AG04449 (cell line): ENCODE results near the gene NARF.
A peak's percentile ranks its signal among the peaks of the same experiment; 100 is the strongest.
"Not testable (repeated sequence)": the region's sequence is repeated elsewhere in the genome, so short reads cannot be mapped to it uniquely, and the experiment has no call there.

Experiments used
- CTCF ChIA-PET: fragments of 350-600 bp; formaldehyde crosslinking; extraction: SDS; loops from one replicate; lab custom pipeline; 2021; ENCODE audit warnings: antibody characterized with exemption; lab: Yijun Ruan, JAX
- POLR2A ChIA-PET: fragments of 400-600, 350-600 bp; formaldehyde crosslinking; extraction: SDS; loops from one replicate; lab custom pipeline; 2020; ENCODE audit warnings: antibody characterized with exemption, inconsistent platforms; lab: Yijun Ruan, JAX
- DNase-seq: peaks from one replicate; pipeline ENCODE4 v3.0.0-alpha.2; 2010; ENCODE audit warnings: low read depth, low spot score
- H3K4me3 ChIP-seq: 2 replicates; pipeline ENCODE4 v1.5.1; 2011; ENCODE audit warnings: low read depth, mild to moderate bottlenecking, control low read depth, low read length
- TF ChIP-seq, protein P1 (sequence below): IDR thresholded peaks from one replicate; pipeline ENCODE4 v1.5.1; 2011; ENCODE audit warnings: mild to moderate bottlenecking, moderate library complexity, low read length, control low read depth, inconsistent platforms; ENCODE audit not compliant: insufficient read depth; ENCODE audit errors: missing control alignments

NARF gene

DNA sequence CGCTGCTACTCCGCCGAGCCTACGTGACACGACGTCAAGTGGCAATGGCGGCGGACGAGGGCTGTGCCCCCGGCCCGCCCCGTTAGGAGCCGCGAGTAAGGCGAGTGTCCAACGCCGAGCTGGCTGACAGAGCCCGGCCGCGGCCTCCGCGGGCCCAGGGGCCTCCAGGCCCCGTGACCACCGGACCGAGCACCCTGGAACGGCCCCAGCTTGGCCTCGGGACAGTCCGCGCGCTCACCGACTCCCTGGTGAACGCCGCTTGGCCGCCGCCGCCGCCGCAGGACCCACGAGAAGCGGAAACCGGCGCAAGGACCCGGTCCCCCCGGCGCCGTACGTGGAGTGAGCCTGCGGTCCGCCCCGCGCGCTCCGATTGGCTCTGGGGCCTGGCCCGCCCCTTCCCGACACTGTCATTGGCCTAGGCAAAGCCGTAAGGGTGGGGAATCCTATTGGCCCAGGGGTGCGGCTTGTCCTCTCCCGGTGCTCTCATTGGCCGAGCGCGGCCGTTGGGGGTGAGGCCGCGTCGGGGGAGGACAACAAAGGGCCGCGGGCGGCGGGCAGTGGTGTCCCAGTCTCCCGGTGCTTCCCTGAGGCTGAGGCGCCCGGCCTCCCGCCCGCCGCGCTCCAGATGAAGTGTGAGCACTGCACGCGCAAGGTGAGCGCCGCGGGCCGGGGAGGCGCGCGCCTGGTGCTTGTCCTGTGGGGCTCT, at the start of gene NARF:
NARF (plus strand) TSS at position 563 of the 706 bp plus-strand sequence; CDS start at position 626, 63 bp downstream.
- TF ChIP-seq, protein P1, sequence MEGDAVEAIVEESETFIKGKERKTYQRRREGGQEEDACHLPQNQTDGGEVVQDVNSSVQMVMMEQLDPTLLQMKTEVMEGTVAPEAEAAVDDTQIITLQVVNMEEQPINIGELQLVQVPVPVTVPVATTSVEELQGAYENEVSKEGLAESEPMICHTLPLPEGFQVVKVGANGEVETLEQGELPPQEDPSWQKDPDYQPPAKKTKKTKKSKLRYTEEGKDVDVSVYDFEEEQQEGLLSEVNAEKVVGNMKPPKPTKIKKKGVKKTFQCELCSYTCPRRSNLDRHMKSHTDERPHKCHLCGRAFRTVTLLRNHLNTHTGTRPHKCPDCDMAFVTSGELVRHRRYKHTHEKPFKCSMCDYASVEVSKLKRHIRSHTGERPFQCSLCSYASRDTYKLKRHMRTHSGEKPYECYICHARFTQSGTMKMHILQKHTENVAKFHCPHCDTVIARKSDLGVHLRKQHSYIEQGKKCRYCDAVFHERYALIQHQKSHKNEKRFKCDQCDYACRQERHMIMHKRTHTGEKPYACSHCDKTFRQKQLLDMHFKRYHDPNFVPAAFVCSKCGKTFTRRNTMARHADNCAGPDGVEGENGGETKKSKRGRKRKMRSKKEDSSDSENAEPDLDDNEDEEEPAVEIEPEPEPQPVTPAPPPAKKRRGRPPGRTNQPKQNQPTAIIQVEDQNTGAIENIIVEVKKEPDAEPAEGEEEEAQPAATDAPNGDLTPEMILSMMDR: no peak
- ChIA-PET CTCF (interaction anchor here (1.2 kb wide), 1 partner anchor 13 kb away, joined by 3 read pairs; no protein-coding TSS in a partner anchor), POLR2A (interaction anchor here (1.0 kb wide), 1 partner anchor 17 kb away, joined by 4 read pairs; no protein-coding TSS in a partner anchor)

DNA sequence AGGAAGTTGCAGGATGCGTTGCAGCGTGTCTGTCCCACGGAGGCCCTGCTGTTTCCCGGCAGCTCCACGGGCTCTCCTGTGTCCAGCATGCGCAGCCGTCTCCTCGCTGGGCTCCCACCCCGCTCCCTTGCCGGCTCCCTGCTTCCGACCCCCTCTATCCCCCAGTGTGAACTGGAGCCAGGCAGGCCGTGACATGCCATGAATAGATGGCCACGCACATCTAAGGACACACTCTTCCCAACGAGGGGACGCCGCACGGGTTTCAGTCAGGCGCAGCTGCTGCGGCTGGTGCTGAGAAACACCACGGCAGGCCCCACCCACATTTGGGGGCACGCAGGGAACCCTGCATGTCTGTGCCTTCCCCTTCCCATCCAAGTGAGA, 49.6 kb upstream of the NARF start:
- DNase-seq: no peak
- TF ChIP-seq, protein P1: no peak
- H3K4me3 ChIP-seq: no peak overlapping the region
- ChIA-PET POLR2A (interaction anchor here (1.2 kb wide), 1 partner anchor 180 kb away, joined by 3 read pairs; the partner anchor contains the start of gene SLC16A3), CTCF (interaction anchor here (6.6 kb wide), 1 partner anchor 58 kb away, joined by 84 read pairs; no protein-coding TSS in a partner anchor)

More for the DNA sequence above, at the start of gene NARF:
- DNase-seq: peak; percentile 88
- H3K4me3 ChIP-seq: peak within 1 kb of the TSS; percentile 82

DNA sequence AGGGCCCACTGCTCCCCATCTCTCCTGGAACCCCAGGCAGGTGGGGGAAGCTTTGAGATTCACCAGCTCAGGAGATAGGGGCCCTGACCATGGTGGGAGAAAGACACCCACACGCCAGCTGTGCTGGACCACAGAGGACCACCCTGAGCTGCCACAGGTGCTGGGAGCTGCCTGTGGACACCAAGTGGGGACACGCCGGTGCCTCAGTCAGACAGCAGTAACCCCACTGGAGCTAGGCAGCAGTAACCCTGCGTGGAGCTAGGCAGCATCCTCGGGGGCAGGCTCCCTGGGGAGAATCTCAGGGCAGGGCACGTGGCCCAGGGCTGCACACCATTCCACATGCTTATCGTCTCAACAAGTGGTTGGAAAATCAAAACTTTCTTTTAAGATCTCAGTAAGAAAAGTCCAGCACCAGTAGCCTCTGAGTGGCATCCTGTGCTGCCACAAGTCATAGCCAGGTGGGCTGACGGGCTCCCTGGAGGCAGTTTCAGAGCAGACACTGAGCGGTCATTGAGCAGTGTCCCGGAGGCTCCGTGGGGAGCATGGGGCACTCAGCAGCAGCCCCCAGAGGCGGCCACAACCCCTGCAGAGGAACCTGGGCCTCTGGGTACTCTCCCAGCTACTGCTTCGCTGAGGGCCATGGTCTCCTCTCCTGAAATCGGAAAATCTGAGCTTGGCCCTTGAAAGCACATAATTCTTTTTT, 48.4 kb upstream of the NARF start:
- CTCF ChIA-PET: interaction anchor here (1.3 to 6.6 kb wide), 2 partner anchors 54 to 59 kb away, joined by 4 to 84 read pairs; no protein-coding TSS in a partner anchor
- TF ChIP-seq, protein P1: no peak

DNA sequence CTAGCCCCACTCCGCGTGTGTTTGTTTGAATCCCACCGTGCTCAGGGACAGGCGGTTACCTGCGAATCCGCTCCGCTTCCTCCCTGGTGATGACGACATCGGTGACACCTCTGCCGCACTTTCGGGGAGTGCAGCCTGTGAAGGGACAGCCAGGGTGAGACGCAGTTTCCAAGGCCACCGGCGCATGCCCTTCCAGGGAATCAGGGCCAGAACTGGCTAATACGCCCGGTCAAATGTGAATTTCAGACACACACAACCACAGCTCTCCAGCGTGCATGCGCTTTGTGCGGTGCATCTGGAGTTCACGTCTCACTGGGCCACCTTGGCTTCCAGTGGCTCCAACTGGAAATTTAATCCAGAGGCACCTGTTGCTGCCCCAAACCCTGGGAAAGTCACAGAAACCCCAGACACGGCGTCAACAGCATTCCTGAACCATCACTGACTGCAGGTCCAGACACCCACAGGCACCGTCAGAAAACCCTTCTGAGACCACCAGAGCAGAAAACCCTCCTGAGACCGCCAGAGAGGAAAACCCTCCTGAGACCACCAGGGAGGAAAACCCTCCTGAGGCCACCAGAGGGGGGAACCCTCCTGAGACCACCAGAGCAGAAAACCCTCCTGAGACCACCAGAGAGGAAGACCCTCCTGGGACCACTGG, 47.0 kb upstream of the NARF start:
- no peak for DNase-seq
- ChIA-PET CTCF (interaction anchor here (0.7 to 6.6 kb wide), 2 partner anchors 10 to 61 kb away, joined by 3 to 84 read pairs; no protein-coding TSS in a partner anchor), POLR2A (no interaction called here)
- TF ChIP-seq, protein P1: no peak
- H3K4me3 ChIP-seq: no peak overlapping the region

More for the DNA sequence above, 48.4 kb upstream of the NARF start:
- POLR2A ChIA-PET: no interaction called here
- no peak overlapping the region for H3K4me3 ChIP-seq
- DNase-seq: no peak

DNA sequence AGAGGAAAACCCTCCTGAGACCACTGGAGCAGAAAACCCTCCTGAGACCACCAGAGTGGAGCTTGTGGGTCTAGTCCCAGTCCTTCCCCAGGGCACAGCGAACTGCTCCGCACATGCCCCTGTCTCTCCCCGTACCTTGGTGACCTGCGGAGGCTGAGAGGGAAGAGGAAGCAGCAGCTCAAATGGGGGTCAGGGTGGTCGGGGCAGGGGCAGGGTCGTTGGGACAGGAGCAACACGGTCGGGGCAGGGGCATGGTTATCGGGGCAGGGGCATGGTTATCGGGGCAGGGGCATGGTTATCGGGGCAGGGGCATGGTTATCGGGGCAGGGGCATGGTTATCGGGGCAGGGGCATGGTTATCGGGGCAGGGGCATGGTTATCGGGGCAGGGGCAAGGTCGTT, 46.5 kb upstream of the NARF start:
- DNase-seq, H3K4me3 ChIP-seq, POLR2A ChIA-PET: not testable (repeated sequence)
- CTCF ChIA-PET: interaction anchor here (0.7 to 6.6 kb wide), 2 partner anchors 10 to 61 kb away, joined by 3 to 84 read pairs; no protein-coding TSS in a partner anchor

DNA sequence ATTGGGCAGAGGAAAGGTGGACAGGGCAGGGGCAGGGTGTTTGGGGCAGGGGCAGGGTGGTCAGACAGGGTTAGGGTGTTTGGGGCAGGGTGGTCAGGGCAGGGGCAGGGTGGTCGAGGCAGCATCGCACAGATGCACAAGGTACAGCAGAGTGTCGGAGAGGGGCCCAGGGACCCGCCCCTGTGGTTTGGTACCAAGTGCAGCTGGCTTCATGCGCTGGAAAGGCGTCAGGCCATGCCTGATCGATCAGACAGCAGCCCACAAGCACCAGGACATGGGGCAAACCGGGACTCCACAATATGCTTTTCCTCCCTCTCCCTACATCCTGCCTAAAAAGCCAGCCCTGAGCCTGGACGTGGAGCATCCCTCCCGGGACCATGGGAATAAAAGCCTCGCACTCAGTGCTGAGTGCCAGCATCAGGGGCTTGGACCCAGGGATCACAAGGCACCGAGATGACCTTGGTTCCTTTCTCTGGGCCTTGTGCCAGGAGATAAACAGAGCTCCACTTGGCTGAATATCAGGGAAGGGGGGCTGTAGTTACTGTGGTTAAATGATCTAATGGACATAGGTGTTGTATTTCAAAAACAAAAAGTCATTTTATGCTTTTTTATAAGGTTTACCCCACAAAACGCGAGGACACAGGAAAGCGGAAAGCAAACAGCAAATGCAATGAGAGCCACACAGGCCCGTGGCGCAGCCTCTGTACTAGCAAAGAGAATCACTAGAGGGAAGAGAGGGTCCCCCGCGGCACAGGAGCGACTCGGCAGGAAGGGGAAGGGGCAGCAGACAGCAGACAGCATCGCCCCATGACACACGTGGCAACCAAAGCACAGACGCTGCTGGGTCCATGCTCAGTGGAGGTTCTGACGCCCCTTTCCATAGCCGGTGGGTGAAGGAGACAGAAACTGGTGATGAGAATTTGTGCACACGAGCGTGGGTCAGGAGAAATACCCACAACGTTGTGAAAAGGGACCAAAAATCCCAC, 45.7 kb upstream of the NARF start:
- TF ChIP-seq, protein P1: no peak
- no peak for DNase-seq
- ChIA-PET POLR2A (no interaction called here), CTCF (interaction anchor here (1.1 to 7.1 kb wide), 8 partner anchors 10 to 113 kb away, joined by 3 to 84 read pairs (median 8); partner anchors contain the start of gene TEX19)
- no peak overlapping the region for H3K4me3 ChIP-seq
